ENCODE measurements around the gene PRKD1.
"Not testable (repeated sequence)": the region's sequence is repeated elsewhere in the genome, so short reads cannot be mapped to it uniquely, and the experiment has no call there.

GRCh38 chr14:29689597-29689996 lies 238.1 kb downstream of the PRKD1 start:
- TF ChIP-seq, protein P1, sequence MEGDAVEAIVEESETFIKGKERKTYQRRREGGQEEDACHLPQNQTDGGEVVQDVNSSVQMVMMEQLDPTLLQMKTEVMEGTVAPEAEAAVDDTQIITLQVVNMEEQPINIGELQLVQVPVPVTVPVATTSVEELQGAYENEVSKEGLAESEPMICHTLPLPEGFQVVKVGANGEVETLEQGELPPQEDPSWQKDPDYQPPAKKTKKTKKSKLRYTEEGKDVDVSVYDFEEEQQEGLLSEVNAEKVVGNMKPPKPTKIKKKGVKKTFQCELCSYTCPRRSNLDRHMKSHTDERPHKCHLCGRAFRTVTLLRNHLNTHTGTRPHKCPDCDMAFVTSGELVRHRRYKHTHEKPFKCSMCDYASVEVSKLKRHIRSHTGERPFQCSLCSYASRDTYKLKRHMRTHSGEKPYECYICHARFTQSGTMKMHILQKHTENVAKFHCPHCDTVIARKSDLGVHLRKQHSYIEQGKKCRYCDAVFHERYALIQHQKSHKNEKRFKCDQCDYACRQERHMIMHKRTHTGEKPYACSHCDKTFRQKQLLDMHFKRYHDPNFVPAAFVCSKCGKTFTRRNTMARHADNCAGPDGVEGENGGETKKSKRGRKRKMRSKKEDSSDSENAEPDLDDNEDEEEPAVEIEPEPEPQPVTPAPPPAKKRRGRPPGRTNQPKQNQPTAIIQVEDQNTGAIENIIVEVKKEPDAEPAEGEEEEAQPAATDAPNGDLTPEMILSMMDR (conservative IDR thresholded peaks at IDR 0.05 in 1 of 2, IDR thresholded peaks at IDR 0.05 in 1 of 2; ENCODE audit: low read depth in 1 of 2, low read length in 2 of 2): not testable (repeated sequence)
- not testable (repeated sequence) for TF ChIP-seq EZH2 (IDR thresholded peaks at IDR 0.05; ENCODE audit: low read length, missing control alignments)
